Nephron progenitor cell (in vitro differentiated cells): ENCODE data around the gene ETV4.

Experiments used
- DNase-seq: peaks from one replicate; pipeline ENCODE4 v3.0.0; 2021
- H3K27ac Mint-ChIP-seq: 2 replicates; pipeline ENCODE4 v1.8.0; 2021; ENCODE audit warnings: mild to moderate bottlenecking, moderate library complexity, mixed read lengths
- H3K27me3 Mint-ChIP-seq: 2 replicates; pipeline ENCODE4 v1.8.0; 2021; ENCODE audit warnings: mild to moderate bottlenecking, low read depth, mixed read lengths; ENCODE audit not compliant: poor library complexity
- H3K36me3 Mint-ChIP-seq: 2 replicates; pipeline ENCODE4 v1.8.0; 2021; ENCODE audit warnings: low read depth, mixed read lengths
- H3K4me1 Mint-ChIP-seq: 2 replicates; pipeline ENCODE4 v1.8.0; 2021; ENCODE audit warnings: mixed read lengths
- H3K4me3 Mint-ChIP-seq: 2 replicates; pipeline ENCODE4 v1.8.0; 2021; ENCODE audit warnings: mild to moderate bottlenecking, moderate library complexity, mixed read lengths
- H3K9me3 Mint-ChIP-seq: 2 replicates; pipeline ENCODE4 v1.8.0; 2021; ENCODE audit warnings: mild to moderate bottlenecking, moderate library complexity, mixed read lengths
- CTCF ChIP-seq: fragments of 200-600 bp; sonication (generic); IDR thresholded peaks from 2 replicates; pipeline ENCODE4 v1.5.0; 2021; ENCODE audit warnings: antibody characterized with exemption

The ETV4 gene

GRCh38 chr17:43574896-43575525, 28.9 kb upstream of the ETV4 start:
- Mint-ChIP-seq H3K27me3 (peaks cover 28% of the 10 kb centered on the region), H3K9me3 (no peaks in the 10 kb centered on the region), H3K4me3 (no peak overlapping the region), H3K4me1 (peaks cover 68% of the 10 kb centered on the region), H3K36me3 (no peaks in the 10 kb centered on the region), H3K27ac (no peak overlapping the region)
- DNase-seq: no peak
- TF ChIP-seq CTCF: no peak

GRCh38 chr17:43574348-43574747, 28.2 kb upstream of the ETV4 start:
- no peak for TF ChIP-seq CTCF
- Mint-ChIP-seq H3K9me3 (peaks cover 5% of the 10 kb centered on the region), H3K4me1 (peaks cover 62% of the 10 kb centered on the region), H3K27ac (no peak overlapping the region), H3K27me3 (peaks cover 35% of the 10 kb centered on the region), H3K4me3 (no peak overlapping the region), H3K36me3 (no peaks in the 10 kb centered on the region)
- DNase-seq: no peak

- H3K27ac Mint-ChIP-seq: no peak overlapping the region
- DNase-seq: no peak
- no peak for TF ChIP-seq CTCF
- peaks cover 6% of the 10 kb centered on the region for H3K9me3 Mint-ChIP-seq
- peaks cover 1% of the 10 kb centered on the region for H3K36me3 Mint-ChIP-seq
- H3K4me3 Mint-ChIP-seq: no peak overlapping the region
- H3K4me1 Mint-ChIP-seq: peaks cover 56% of the 10 kb centered on the region
- H3K27me3 Mint-ChIP-seq: peaks cover 41% of the 10 kb centered on the region
Measured at GRCh38 chr17:43573579-43574321, 27.6 kb upstream of the ETV4 start.

GRCh38 chr17:43572368-43572980, 26.3 kb upstream of the ETV4 start:
- DNase-seq: no peak

GRCh38 chr17:43570518-43570928, 24.4 kb upstream of the ETV4 start:
- Mint-ChIP-seq H3K36me3 (peaks cover 5% of the 10 kb centered on the region), H3K27me3 (peaks cover 63% of the 10 kb centered on the region), H3K4me3 (no peak overlapping the region), H3K4me1 (peaks cover 23% of the 10 kb centered on the region), H3K27ac (no peak overlapping the region), H3K9me3 (peaks cover 6% of the 10 kb centered on the region)
- DNase-seq: no peak
- no peak for TF ChIP-seq CTCF

More at GRCh38 chr17:43572368-43572980, 26.3 kb upstream of the ETV4 start:
- Mint-ChIP-seq H3K27ac (no peak overlapping the region), H3K9me3 (peaks cover 6% of the 10 kb centered on the region), H3K36me3 (peaks cover 5% of the 10 kb centered on the region), H3K27me3 (peaks cover 53% of the 10 kb centered on the region), H3K4me3 (no peak overlapping the region), H3K4me1 (peaks cover 43% of the 10 kb centered on the region)
- no peak for TF ChIP-seq CTCF
